GM21390 (cell line): ENCODE results near the gene SELENOW.
"Not testable (repeated sequence)": the region's sequence is repeated elsewhere in the genome, so short reads cannot be mapped to it uniquely, and the experiment has no call there.

ENCODE experiments used
- ATAC-seq: cut with Tn5 transposase; IDR thresholded peaks from one replicate; pipeline ENCODE4 v1.9.1; 2021; ENCODE audit not compliant: unreplicated experiment

SELENOW gene

GRCh38 chr19:47780215-47780551, 1.7 kb downstream of the SELENOW start:
- ATAC-seq, result no peak

- no peak for ATAC-seq
Measured at GRCh38 chr19:47781590-47782262, 3.2 kb downstream of the SELENOW start.

DNA sequence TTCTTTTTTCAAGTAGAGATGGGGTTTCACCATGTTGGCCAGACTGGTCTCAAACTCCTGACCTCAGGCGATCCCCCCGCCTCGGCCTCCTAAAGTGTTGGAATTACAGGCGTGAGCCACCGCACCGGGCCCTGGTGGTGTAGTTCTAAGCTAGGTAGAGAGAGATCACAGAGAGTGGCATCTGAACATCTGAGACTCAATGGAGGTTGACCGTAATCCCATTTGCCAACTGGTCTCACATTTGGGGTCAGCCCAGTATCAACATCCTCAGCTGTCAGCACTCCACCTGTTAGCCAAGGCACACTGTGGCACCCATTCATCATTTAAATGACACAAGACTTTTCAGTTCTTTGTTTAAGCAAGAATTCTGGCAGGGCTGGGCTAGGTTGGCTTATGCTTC, 8.1 kb downstream of the SELENOW start:
- no peak for ATAC-seq

GRCh38 chr19:47787307-47787706, 8.8 kb downstream of the SELENOW start:
- not testable (repeated sequence) for ATAC-seq

GRCh38 chr19:47789811-47790210, 11.3 kb downstream of the SELENOW start:
- ATAC-seq, result not testable (repeated sequence)

DNA sequence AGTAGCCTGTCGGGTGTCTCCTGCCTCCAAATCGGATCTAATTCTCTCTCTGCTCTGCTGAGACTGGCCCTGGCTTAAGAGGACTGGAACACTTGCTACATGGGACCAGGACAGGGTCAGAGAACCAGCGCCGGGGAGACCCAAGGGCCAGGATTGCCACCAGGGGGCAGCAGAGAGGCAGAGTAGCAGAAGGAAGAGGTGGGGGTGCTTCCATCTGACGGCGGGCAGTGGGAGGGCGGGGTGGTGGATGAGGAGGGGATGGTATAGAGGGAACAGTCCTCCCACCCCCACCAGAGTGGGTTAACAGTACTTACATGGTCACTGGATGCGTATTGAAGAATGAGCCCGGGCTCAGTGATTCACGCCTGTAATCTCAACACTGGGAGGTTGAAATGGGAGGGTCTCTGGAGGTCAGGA, 11.9 kb downstream of the SELENOW start:
- no peak for ATAC-seq

GRCh38 chr19:47792616-47793015, 14.1 kb downstream of the SELENOW start:
- ATAC-seq, result no peak

DNA sequence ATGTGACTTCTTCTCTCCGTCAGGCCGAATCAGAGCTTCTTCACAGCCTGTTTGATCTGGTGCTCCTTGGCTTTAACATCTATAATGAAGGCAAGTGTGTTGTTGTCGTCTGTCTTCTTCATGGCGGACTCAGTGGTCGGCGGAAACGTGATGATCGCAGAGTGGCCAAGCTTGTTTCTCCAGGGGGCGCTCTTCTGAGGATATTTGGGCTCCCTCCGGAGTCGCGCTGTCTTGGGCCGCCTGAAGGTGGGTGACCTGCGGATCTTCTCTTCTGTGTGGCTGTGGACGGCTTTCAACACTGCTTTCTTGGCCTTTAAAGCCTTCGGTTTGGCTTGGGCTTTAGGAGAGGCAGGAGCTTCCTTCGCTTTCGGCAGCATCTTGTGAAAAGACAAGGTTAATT, 16.0 kb downstream of the SELENOW start:
- no peak for ATAC-seq

DNA sequence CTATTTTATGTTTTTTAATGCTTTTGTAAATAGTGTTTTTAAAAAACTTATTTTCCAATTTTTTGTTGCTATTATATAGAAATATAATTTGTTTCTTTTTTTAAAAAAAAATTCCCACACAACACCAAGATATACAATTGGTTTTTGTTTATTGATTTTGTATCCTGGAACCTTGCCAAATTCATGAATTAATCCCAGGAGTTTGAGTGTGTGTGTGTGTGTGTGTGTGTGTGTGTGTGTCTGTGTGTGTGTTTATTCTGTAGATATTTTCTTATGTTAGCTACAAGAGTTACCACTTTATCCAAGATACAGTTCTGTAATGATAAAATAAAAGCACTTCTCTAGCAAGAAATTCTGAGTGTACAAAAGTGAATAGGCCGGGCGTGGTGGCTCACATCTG, 18.3 kb downstream of the SELENOW start:
- no peak for ATAC-seq

DNA sequence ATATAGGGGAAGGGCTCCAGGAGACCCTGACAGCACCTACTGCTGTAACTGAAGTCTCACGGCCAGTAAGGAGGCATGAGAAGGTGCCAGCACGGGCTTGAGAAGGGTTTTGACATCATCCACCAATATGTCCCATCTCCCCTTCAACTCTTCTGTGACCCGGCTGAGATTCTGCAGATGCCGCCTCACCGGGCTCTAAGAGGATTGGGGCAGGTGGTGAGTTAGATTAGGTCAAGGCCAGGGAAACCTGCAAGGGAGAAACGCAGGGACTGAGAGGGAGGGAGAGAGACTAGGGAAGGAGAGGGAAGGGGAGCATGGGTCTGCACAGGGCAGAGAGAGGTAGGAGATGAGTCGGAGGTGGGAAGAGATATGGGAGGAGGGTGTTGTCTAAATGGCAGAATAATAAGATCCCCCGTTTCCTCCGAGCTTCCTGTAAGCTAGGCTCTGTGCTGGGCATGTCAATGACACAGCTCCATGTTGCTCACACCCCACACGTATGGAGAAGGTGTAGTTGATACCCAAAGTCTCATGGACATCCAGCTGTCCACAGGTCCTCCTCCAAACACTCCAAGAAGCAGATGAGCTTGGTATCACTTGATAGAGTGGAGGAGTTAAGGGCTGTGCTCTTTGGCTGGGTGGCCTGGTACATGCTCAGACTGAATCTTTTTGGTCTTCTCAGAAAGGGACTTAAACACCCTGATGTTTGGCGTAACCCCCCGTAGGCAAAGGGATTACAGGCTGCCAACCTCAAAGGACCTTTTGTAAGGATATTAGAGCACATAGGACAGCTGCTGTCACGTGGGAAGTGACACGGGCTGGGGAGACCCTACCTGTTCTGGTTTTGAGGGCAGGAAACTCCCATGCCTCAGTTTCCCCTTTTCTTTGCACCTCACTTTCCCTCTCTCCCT, 19.7 kb downstream of the SELENOW start:
- ATAC-seq, result no peak

DNA sequence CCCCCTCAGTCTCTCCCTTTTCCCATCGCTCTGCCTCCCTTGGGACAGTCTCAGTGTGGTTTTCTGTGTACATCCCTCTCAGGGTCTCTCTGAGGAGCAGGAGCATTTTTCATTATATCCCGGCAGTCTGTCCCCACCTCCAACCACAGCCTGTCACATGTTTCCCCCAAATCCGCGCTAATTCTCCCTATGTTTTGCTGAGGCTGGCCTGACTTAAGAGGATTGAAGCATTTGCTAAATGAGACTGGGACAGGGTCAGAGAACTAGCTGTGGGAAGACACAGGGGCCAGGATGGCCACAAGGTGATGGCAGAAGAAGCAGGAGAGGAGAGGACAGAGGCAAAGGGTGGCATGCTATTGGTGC, 20.4 kb downstream of the SELENOW start:
- ATAC-seq, result no peak

DNA sequence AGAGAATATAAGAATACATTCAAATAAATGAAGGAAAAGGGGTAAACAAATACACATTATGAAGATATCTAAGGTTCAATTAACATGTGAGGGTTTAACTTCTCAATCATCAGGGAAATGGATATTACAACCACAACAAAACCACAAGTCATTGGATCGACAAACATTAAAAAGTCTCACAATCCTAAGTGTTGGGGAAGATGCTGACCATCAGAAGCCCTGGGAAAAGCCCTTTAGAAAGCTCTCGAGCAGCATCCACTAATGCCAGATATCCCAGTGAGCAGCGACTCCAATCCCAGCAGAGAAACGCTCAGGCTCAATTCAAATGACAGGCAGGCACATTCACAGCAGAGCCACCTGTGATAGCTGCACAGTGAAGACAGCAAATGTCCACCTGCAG, 22.8 kb downstream of the SELENOW start:
- no peak for ATAC-seq

GRCh38 chr19:47802521-47803043, 24.1 kb downstream of the SELENOW start:
- ATAC-seq, result no peak

DNA sequence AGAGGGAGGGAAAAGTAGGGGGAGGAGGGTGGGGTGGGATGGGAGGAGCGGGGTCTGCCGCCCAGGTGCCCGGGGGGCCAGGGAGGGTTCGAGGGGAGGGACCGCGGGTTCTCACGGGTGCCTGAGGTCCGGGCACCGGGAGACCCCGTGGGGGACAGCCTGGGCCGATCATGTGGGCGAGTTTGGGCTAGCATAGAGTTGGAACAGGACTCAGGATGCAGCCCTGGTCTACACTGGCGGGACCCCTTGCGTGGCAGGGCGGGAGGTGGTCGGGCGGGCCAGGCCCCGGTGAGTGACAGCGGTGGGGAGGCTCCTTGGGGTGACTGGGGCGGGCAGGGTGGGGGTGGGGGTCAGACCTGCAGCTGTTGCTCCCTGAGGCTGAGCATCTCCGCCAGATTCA, 24.6 kb downstream of the SELENOW start:
- ATAC-seq, result not testable (repeated sequence)

DNA sequence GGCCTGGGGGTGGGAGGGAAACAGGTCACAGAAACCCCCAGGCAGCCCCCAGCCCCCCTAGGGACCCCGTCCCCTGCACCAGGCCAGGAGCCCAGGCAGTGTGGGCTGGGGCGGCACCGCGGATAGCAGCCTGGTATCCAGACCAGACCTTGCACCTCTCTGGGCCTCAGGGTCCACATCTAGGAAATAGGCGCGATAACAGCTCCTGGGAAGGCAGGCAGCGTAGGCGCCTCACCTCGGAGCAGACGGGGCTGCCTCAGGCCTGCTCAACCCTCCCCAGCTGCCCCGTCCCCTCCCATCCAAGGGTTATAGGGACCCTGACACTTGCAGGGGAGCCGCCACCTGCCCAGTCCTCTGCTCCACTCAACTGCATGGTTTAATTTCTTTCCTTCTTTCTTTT, 25.2 kb downstream of the SELENOW start:
- not testable (repeated sequence) for ATAC-seq

DNA sequence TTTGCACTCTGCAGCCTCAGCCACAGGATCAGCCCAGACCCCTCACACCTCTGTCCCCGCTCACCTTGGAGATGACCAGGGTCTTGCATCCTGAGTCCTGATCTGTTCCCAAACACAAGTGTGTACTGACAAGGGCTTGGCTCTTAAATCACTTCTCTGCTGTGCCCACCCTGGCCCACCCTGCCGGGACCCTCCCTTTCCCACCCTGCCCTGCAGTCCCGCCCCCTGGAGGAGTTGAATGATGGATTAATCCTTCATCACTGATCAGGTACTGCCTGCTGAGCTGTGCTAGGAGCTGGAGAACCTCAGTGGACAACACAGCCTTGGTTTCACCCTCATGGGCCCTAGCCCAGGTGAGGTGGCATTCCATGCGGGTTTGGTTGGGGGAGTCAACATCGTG, 25.9 kb downstream of the SELENOW start, which contains the start of gene TPRX1:
TSS of gene TPRX1 (minus strand) at position 101 of the 400 bp plus-strand sequence. CDS start at position 89, 12 bp downstream.
- ATAC-seq, result not testable (repeated sequence)

DNA sequence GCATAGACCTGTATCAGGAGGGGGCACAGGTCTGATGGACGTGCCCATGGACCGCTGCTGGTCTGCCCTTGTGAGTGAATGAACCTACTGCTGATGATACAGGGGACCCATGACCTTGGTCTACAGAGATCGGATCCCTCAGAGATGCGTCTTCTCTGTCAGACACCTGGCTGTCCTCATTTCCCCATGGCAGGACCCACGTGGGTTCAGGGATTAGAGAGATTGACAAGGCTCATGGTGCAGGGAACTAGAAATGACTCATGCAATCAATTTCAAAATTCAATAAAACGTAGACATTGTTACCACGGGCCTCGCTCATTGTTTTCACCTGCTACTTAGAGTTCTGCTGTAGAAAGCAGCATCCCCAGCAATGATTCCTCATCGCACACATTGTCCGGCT, 26.8 kb downstream of the SELENOW start:
- ATAC-seq, result no peak

- ATAC-seq, result no peak
Measured at GRCh38 chr19:47806435-47806834, 27.9 kb downstream of the SELENOW start.

GRCh38 chr19:47813304-47813994, 34.9 kb downstream of the SELENOW start:
- ATAC-seq, result no peak

DNA sequence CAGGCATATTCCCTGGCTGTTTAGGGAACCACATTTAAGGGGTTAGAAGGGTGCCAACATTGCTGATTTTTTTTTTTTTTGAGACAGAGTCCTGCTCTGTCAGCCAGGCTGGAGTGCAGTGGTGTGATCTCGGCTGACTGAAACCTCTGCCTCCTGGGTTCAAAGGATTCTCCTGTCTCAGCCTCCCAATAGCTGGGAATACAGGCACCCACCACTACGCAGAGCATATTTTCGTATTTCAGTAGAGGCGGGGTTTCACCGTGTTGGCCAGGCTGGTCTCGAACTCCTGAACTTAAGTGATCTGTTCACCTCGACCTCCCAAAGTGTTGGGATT, 35.5 kb downstream of the SELENOW start:
- ATAC-seq, result no peak

GRCh38 chr19:47816270-47816669, 37.8 kb downstream of the SELENOW start:
- ATAC-seq, result not testable (repeated sequence)

DNA sequence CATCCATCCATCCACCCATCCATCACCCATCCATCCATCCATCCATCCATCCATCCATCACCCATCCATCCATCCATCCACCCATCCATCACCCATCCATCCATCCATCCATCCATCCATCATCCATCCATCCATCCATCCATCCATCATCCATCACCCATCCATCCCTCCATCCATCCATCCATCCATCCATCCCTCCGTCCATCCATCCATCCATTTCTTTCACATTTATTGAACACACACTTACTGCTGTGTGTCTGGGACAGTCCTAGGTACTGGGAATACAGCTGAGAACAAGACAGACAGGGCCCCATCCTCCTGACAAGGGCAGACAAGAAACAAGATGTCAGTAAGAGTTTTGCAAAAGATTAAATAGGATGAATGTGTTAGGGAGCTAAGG, 39.7 kb downstream of the SELENOW start:
- not testable (repeated sequence) for ATAC-seq
